SK-MEL-5 (cell line): ENCODE results near the gene BMP7. TPM values are rescaled to one million over a fixed set of nuclear protein-coding genes. Genes with fewer than 3 reads are reported as not detected.
"Not testable (repeated sequence)": the region's sequence is repeated elsewhere in the genome, so short reads cannot be mapped to it uniquely, and the experiment has no call there.

Experiments used
- DNase-seq: peaks from one replicate; pipeline ENCODE4 v3.0.0-alpha.2; 2016; ENCODE audit warnings: low read depth, low spot score
- in situ Hi-C: cut with HindIII; loops from 2 replicates; pipeline ENCODE4 v1.10.0; 2016; ENCODE audit warnings: low sequenced_read_pairs, high pct_unique_total_duplicates, low pct_unique_long_range_greater_than_20kb
- total RNA-seq: library from RNA; depleted of rRNA; stranded (reverse); fragments of >200 nt; shearing (Covaris generic); gene quantifications from 2 replicates; pipeline ENCODE4 v1.2.3, GENCODE V29; 2014

The BMP7 gene
- total RNA-seq, 1 experiment from 2014 or later = 6.8 TPM

- in situ Hi-C loops = no loop called here
- DNase-seq = no peak
Measured at GRCh38 chr20:57197352-57198131, 68.9 kb downstream of the BMP7 start.

DNA sequence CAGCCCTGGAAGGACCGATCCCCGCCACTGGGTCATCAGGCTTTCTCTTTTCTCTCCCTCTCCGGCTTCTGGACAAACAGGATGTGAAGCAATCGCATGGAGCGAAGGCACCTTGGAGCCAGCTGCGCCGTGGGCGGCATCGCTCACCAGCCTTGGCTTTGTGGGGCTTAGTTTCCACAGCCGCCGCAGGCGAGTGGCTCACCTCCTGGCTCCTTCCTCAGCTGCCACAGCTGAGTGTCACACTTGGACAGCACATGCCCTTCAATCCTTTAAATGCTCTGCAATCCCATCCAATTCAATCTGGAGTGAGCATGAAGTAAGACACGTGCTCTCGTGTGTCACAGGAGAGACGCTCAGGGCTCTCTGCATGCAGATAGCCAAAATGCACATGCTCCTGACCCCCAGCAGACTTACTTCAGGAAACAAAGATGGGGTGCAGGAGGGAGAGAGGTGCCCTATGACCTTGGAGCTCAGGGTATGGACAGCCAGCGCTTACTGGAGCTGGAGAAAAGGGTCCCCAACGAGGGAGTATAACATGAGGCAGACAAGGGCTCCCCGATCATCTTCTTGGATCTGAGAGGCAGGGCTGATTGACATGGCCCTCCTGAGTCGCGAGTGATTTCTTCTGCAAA, 70.9 kb downstream of the BMP7 start:
- DNase-seq = no peak
- in situ Hi-C loops = no loop called here

DNA sequence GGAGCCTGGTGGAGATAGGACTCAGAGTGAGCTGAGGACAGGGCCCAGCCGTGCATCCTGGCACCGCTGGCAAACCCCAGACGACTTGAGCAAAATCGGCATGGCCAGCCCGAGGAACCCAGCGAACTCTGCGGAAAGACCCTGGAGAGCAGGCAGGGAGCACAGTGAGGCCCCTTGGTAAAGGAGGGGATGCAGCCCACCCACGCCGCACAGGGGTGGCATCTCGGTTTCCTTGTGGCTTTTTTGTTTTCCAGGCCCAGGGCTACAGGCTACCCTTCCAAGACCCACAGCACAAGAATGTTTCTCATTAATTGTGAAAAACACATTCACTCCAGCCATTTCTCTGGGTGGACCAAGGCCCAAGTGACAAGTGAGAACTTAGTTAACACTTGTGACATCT, 71.4 kb downstream of the BMP7 start:
- DNase-seq = no peak
- in situ Hi-C loops = no loop called here

GRCh38 chr20:57194154-57194553, 72.3 kb downstream of the BMP7 start:
- in situ Hi-C loops = no loop called here
- no peak for DNase-seq

DNA sequence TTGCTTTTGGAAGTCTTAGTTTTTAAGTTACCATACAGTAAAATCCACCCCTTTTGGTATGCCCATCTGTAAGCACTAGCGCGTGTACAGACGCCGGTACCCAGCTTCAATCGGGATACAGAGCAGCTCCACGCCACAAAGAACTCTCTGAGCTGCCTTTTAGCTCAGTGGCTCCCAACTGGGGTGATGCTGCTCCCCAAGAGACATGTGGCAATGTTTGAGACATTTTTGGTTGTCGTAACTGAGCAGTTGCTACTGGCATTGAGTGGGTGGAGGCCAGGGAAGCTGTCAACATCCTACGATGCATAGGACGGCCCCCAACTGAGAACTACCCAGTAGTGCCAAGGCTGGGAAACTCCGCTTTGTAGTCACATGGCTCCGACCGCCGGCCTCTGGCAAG, 73.3 kb downstream of the BMP7 start:
- DNase-seq = no peak

GRCh38 chr20:57192311-57192710, 74.1 kb downstream of the BMP7 start:
- in situ Hi-C loops = no loop called here
- no peak for DNase-seq

More for the DNA sequence above, 73.3 kb downstream of the BMP7 start:
- in situ Hi-C loops = no loop called here

- DNase-seq, in situ Hi-C loops: not testable (repeated sequence)
Measured at GRCh38 chr20:57191265-57191638, 75.2 kb downstream of the BMP7 start.

DNA sequence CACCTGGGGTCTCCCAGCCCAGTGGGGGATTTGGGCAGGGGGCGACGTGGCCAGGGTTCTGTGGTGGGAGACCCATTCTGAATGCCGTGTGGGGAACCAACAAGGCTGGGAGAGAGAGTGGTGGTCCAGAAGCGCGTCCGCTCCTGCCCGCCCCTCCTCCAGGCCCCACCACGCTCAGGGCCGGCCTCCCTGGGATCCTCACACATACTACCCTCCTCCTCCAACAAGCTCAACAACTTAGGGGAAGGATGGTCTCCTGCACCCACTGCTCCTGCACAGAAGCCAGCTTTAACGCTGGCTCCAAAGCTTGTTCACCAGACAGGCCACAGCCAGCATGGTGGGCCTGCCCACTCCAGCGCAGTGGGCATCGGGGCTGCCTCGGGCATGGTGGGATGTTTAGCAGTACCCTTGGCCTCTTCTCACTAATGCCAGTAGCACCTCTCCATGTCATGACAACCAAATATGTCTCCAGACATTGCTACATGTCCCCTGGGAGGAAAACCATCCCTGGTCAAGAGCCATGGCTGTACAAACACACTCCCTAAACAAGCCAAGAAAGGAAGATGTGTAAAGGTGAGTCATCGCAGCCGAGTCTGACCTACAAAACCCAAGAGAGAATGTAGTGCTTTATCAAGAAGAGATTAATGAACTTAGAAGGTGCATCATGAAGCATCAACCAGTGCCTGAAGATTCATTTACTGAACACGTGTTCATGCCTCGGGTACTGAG, 75.7 kb downstream of the BMP7 start:
- in situ Hi-C loops = no loop called here
- DNase-seq = no peak

- in situ Hi-C loops = no loop called here
- no peak for DNase-seq
Measured at GRCh38 chr20:57189713-57190112, 76.7 kb downstream of the BMP7 start.

DNA sequence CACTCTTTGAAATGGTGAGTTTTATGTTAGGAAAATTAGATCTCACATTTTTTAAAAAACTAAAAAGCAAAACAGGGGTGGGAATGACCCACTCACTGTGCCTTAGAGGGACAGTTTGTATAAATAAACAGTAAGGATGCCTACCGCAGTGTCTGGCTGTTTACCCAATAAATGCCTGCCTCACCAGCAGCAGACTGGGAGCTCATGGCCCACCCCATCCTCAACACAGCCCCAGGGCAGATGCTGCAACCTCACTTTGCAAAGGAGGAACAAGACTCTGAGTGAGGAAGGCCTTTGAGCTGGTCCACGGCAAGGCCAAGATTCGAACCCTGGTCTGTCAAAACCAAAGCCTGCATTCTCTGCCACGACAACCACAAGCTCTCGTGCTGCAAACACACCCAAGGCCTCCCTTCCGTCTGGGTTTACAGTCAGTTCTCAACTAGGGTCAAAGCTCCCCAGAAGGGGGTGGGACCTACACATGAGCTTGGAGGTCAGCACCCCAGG, 77.8 kb downstream of the BMP7 start:
- in situ Hi-C loops = no loop called here
- DNase-seq = no peak

- no peak for DNase-seq
Measured at GRCh38 chr20:57188056-57188455, 78.4 kb downstream of the BMP7 start.

GRCh38 chr20:57187068-57187634, 79.3 kb downstream of the BMP7 start:
- in situ Hi-C loops = no loop called here
- no peak for DNase-seq

More at GRCh38 chr20:57188056-57188455, 78.4 kb downstream of the BMP7 start:
- in situ Hi-C loops = no loop called here

- in situ Hi-C loops = no loop called here
- DNase-seq = no peak
Measured at GRCh38 chr20:57186192-57186591, 80.2 kb downstream of the BMP7 start.

GRCh38 chr20:57185188-57185743, 81.2 kb downstream of the BMP7 start:
- no peak for DNase-seq
- in situ Hi-C loops = no loop called here

DNA sequence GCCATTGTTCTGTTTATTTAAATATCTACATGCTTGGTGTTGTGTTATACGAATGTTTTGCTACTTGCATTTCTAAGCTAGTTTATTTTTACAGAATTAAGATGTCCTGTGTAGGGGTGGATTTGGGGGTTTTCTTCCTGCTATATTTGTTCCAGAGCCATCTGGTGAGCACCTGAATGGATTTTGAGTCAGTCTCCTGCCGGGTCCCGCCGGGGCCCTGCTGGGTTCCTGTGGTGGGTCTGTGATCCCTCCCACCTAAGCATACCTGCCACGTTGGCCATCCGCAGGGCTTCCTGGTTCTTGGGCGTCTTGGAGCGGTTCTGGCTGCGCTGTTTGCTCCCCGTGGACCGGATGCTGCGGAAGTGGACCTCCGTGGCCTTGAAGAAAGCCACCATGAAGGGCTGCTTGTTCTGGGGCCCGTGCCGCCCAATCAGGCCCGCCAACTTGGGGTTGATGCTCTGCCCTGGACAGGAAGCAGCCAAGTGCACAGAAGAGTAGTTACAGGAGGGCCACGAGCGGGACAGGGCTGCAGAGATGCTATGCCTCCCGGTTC, 82.9 kb downstream of the BMP7 start:
- DNase-seq = no peak
- in situ Hi-C loops = no loop called here

- in situ Hi-C loops = no loop called here
- DNase-seq = no peak
Measured at GRCh38 chr20:57181639-57182038, 84.8 kb downstream of the BMP7 start.

DNA sequence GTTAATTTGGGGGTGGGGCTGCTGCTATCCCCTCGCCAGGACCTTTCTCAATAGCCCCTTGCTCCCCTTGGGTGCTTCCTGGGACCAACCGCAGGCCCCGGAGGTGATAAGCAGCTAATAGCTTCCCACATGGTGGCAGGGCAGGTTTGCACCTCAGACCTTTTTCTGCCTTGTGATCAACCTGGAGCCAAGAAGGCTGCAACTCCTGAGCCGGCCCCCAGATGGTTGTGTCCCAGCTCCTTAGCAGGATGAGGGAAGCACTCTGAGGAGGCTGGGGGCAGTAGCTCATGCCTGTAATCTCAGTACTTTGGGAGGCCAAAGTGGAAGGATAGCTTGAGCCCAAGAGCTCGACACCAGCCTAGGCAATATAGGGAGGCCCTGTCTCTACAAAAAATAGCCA, 85.5 kb downstream of the BMP7 start:
- DNase-seq = no peak
- in situ Hi-C loops = no loop called here

GRCh38 chr20:57180387-57180786, 86.1 kb downstream of the BMP7 start:
- no peak for DNase-seq
- in situ Hi-C loops = no loop called here
